ENCODE data around the gene GRIK3.
"Not testable (repeated sequence)": the region's sequence is repeated elsewhere in the genome, so short reads cannot be mapped to it uniquely, and the experiment has no call there.

The GRIK3 gene

DNA sequence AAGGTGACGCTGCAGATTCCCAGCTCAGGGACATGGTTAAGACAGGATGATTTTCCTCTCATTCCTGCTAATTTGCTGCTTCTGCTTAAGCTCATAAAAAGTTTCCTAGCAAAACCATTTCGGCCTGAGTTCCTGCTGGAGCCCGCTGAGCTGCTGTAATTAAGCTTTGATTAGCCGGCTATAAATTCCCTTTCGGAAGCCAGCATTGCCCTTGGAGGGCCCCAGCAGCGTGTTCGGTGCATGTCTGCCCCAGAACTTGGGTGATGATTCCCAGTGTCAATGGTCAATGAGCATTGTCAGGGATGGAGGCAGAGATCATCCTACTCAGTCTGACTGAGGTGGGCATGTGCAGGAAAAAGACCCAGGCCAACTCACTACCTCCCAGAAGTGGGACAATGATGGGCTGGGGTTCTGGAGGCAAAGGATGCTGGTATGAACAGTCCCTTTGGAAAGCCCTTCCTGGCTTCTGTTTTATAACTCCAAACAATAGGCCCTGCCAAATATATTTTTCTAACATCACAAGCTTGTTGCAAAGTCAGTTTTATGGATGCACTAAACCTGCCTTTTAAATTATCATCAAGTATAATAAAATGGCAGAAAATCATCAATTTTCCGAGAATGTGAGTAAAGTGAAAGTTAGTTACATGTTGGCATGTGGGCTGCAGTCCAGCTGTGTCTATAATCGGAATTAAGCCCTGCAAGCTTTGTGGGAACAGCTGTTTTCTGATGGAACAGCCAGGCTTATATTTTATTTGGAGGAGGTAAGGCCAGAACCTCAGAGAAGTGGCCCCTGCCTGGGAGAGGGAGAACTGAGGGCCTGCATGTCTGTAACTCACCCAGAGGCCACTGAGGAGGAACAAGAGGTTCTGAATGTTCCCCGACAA is 257.1 kb downstream of the GRIK3 start:
- no peak for DNase-seq

DNA sequence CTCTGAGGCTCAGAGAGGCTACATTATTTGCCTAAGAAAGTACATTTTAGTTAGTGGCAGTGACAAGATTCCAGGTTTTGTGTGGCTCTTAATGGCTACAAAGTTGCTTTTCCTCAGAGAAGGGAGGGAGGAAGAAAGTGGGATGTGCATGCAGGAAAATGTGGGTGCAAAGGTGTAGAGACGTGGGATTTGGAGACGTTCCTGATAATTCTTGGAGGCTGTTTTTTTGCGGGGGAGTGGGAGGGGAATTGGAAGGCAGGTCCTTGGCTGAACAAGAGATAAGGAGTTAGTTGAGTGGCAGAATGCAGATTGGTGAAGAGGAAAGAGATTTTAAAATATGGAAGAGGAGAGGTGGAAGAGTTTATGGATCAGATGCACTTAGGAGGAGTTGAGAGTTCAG is 258.1 kb downstream of the GRIK3 start:
- no peak for DNase-seq

DNA sequence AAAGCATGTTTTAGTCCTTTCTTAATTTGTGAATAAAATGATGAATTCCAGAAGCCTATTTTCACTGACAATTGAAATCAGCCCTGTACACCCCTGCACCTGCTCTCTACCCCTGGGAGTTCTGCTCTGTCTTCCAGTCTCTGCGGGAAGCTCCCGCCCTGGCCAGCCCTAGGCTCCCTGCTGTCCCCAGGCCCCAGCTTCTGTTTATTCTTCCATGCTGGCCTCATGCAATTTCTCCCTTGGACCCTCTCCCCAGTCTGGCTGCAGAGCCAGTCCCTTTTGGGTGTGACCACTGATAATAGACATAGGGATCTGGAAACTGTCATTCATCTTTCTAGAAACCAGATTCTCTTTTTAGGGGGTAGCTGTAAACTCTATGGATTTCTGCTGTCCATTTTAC is 258.6 kb downstream of the GRIK3 start:
- DNase-seq = no peak

DNA sequence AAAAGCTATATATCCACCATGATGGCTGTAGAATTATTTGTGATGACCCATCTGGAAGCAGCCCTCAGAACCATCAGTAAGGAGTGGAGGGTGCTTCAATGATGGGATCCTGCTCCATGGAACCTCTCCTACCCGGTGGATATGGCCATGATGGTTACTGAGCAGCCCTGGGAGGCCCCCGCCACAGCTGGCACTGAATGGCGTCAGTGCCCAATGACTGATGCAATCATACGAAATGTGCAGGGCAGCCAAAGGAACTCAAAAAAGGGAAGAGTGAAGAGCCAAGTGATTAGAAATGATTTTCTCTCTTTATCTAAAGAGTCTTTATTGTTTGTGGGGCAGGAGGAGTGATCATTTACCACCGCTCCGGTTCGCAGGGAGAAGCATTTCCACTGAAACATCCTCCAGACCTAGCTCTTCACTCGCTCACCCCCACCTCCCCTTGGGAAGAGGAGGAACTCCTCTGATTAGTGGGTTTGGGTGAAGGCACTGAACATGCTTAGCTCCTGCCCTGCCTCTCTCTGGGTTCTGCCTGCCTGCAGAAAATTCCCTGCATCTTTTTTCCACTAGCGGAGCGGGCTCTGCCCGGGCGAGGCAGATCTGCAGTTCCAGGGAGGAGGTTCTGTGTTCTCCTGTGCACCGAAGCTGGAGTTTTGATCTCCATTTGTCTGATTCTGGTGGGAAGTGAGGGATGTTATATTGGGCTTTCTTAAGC is 260.3 kb downstream of the GRIK3 start:
- DNase-seq = no peak

DNA sequence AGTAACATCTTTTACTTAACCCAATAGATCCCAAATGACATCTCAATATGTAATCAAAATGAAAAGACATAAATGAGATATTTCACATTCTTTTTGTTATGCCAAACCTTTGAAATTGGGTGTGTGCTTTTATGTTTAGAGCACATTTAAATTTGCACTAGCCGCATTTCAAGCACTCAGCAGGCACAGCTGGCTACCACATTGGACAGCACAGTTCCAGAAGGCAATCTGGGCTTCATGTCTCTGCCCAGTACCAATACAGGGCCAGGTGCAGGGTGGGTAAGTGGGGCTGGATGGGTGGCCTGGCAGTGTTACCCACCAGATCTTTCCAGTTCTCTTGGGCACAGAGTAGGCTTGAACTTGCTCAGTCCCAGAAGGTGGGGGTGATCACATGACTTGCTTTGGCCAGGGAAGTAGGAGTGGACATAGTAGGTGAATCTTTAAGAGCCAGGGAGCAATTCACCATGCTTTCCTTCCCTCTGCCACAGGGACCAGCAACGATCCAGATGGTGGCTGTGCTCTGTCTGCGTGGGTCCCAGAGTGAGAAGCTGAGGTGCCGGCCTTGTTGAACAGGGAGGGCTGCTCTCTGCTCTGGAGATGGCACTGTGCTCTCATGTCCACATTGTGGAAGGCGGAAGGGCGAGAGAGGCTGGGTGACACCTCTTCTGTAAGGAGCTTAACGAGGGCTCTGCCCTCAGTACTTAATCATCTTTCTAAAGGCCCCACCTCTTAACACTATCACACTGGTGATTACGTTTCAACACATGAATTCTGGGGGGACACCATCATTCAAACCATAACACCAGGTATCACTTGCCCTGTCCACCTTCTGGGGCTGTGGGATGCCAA is 261.4 kb downstream of the GRIK3 start:
- no peak for DNase-seq

DNA sequence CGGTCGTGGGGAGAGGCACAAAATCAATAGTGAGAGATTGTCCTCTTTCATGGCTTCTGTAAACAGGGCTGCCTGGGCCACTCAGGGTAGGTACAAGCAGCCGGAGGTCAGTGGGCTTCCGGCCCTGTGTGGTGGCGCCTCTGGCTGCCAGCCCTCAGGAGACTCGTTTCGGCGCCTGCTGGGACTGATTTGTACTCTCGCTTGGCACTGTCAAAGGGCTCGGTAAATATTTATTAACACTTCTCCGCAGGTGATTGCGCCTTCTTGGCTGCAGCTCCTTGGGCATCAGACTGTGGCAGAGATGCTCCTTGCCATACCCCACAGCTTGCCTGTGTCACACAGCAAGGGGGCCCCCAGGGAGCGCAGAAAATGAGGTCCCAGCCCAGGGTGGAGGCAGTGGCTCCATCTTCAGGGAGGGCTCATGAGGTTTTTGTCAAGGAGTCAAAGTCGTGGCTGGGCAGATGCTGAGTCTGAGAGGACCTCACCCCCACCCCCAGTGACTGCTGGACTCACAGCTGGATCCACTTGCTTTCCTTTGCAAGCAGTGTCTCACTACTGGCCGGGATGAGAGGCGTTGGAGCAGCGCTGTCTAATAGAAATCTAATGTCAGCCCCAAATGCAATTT is 262.5 kb downstream of the GRIK3 start:
- no peak for DNase-seq

DNA sequence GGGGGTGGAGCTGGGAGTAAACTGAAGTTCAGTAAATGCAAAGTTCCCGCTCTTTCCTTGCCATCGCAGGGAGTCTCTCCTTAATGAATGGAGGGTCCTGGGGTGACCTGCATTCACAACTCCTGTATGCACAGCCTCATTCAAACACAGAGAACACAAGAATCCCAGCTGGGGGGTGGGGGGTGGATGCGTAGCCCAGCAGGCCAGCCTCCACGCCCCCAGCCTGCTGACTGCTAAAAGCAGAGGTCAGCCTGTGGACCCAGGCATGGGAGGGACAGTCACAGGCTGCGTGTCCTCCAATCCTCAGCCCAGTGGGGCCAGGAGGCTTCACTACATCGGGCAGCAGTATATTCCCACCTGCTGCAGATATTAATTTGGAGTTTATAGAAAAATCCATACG is 263.1 kb downstream of the GRIK3 start:
- DNase-seq = no peak

DNA sequence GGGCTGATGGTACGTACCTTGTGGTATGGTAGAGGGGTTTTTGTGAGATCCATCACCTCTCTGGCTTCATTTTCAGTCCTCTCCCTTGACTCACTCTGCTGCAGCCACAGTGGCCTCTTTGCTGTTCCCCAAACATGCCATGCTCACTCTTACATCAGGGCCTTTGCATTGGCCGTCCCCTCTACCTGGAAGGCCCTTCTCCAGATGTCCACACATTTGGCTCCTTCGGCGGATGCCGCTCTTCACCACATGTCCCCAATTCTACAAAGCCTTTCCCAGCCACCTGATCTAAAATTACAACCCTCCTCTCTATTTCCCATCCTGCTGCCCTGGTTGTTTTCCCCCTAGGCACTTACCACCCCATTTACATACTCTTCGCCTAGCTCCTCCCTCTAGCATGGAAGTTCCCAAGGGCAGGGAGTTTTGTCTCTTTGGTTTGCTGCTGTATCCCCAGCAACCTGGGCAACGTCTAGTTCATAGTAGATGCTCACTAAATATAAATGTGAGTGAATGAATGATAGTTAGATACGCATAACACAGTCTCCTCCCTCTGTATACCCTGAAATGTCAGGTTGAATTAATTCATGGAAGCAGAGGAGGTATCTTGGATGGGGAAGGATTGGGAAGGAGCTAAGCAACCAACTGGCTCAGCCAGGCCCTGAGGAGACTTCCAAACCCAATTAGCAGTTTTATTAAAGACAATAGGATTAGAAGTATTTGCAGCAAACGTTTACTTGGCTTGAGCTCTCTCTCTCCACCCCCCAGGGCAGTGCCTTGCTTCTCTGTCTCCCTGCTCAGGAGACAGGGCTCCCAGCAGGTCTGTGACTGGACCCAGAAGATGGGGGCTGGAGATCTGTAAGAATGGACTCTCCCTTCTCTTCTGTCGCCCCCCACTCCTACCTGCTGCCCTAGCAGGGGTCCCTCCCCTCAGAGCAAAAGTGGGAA is 264.2 kb downstream of the GRIK3 start:
- DNase-seq = no peak

DNA sequence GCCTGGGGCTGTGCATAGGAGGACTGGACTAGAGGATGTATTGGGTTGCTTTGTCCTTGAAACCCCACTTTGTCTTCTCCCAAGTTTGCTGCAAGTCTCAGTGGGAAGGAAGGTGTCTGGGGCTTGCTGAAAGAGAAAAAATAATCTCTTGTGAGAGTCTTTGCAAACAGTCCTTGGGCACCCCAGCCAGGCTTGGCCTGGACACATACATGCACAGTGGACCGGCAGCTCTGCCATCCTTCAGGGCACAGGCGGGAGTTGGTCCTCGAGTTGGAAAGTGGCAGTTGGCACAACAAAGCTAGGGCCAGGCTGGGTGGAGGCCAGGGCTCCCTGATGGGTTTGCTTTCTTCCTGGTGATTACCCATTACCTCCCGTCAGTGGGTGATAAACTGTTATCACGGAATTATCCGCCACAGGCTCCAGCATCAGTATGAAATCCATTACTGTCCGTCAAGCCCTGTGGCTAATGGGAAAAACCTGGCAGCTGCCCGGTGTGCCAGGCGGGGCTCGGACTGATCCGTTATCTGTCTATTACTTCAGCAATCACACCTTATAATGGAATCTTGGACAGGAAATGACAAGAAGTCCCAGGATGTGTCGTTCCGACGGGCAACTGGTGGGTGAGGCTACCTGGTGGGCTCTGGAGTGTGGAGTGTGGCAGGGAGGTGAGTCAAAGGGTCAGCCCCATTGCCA is 265.7 kb downstream of the GRIK3 start:
- no peak for DNase-seq

DNA sequence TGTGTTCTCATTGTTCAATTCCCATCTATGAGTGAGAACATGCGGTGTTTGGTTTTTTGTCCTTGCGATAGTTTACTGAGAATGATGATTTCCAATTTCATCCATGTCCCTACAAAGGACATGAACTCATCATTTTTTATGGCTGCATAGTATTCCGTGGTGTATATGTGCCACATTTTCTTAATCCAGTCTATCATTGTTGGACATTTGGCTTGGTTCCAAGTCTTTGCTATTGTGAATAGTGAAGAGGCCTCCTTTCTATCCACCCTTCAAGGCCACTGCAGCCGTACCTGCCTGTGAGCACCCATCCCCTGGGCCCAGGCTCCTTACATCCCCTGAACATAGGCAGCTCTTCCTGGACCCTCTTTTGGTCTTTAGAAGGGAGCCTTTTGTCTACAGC is 266.9 kb downstream of the GRIK3 start:
- DNase-seq = not testable (repeated sequence)

DNA sequence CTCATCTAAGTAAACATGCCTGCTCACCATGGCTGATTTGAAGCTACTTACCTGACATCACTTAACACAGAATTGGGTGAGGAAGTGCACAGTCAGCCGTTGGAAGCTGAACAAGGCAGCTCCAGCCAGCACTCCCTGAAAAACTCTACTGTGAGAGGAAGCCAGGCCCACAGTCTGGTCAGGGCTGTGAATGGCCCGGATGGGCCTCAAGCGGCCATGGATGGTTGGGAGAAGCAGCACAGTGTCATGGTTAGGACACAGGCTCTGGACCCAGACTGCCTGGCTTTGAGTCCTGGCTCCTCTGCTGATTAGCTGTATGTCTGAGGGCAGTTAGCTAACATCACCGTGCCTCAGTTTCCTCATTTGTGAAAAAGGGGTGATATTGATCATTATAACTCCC is 267.8 kb downstream of the GRIK3 start:
- DNase-seq = no peak

DNA sequence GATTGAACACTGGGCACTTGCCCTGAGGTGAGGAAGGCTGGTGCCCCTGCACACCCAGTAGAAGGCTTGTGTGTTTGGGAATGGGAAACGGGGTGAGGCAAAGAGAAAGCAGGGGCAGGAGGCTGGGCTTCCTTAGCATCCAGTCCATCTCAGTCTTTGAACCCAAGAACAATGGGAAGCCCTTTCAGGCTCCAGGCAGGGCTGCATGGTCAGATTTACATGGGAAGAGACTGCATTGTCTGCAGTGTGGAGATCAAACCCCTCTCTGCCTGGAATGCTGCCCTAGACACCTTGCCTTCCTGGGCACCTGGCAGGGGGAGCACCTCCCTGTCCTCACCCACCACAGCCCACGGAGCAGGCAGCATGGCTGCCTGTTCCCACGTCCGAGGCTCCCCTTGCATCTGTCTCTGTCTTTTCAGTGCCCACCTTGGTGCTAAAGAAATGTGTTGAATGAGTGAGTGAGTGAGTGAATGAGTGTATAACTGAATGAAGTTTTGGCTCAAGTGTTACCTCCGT is 268.5 kb downstream of the GRIK3 start:
- DNase-seq = no peak

DNA sequence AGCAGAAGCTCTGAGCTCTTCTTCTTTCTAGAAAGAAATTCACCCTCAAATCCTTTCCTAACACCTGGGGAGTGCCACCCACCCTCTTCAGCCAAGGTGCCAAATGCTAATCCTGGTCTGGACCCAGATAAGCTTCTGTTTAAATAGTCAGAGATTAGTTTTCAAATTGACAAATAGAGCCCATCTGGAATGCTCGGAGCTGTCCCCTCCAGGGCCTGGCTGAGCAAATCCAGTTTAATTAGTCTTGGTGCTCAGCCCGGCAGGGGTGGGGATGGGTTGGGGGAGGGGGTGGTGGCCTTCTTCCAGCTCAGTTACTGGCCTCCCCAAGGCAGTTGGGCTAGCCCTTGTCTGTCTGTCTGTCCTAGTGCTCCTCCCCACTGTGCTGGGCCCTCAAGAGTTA is 269.5 kb downstream of the GRIK3 start:
- no peak for DNase-seq

DNA sequence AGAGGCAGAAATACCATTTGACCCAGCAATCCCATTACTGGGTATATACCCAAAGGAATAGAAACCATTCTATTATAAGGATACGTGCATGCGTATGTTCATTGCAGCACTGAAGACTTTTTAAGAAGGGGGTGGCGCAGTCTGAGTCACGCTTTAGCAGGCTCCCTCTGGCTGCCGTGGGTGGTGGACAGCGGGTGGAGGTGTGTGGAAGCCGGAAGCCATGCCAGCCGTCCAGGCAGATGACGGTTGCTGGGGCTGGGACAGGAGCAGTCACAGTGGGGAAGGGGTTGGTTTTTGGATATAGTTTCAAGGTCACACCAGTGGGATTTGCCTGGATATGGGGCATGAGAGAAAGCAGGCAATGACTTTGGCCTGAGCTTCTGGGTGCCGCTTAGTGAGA is 270.5 kb downstream of the GRIK3 start:
- DNase-seq = no peak

DNA sequence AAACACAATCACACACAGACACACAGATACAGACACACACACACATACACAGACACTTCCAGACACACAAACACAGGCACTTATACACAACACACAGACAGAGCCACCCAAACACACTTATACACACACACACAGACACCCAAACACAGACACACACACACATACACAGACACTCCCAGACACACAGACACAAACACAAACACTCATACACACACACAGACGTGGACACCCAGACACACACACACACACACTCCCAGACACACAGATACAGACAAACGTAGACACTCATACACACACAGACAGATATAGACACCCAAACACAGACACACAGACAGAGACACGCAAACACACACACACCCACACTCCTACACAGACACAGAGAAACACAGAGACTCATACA is 272.1 kb downstream of the GRIK3 start:
- DNase-seq = no peak

DNA sequence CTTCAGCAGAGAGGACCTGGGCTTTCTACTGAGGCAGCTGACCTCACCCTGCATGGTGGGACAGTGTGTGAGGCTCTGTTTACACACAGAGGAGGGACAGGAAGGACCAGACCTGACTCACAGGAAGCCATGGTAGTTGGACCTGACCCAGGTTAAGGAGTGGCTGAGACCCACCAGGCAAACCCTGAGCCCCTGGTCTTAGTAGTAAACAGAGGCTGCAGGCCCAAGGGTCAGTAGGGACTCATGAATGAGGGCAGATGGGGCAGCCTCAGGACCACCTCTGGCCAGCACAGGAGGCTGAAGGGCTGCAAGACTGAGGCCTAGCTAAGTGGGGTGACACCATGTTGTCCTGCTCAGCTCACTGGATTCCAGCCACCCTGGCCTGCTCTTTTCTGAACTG is 273.2 kb downstream of the GRIK3 start:
- no peak for DNase-seq

DNA sequence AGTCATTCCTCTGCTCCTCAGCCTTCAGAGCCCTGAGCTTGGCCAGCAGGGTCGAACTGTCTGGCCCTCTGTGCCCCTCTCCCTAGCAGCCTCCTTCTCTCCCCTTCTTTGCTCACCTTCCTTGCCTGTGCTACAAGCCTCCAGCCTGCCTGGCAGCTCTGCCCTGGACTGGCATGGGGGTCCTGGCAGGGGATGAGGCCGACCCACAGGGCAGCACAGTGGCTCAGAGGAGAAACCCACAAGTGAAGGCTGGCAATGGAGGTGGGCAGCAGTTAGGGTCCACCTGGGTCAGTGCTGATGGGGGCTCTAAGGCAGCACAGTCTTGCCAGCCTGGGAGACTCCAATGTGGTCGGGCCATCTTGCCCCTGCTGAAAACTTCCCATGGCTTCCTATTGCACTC is 274.2 kb downstream of the GRIK3 start:
- DNase-seq = no peak

DNA sequence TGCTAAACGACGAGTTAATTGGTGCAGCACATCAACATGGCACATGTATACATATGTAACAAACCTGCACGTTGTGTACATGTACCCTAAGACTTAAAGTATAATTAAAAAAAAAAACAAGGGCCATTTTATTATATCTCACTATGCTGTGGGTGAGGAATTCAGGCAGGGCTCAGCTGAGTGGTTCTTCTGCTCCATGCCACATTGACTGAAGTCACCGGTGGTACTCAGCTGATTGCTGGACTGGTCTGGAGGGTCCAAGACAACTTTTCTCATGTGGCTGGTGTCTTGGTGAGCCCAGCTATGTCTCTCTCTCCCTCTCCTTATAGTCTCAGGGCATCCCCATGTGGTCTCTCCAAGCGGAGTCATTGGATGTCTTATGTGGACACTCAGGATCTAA is 275.0 kb downstream of the GRIK3 start:
- no peak for DNase-seq

DNA sequence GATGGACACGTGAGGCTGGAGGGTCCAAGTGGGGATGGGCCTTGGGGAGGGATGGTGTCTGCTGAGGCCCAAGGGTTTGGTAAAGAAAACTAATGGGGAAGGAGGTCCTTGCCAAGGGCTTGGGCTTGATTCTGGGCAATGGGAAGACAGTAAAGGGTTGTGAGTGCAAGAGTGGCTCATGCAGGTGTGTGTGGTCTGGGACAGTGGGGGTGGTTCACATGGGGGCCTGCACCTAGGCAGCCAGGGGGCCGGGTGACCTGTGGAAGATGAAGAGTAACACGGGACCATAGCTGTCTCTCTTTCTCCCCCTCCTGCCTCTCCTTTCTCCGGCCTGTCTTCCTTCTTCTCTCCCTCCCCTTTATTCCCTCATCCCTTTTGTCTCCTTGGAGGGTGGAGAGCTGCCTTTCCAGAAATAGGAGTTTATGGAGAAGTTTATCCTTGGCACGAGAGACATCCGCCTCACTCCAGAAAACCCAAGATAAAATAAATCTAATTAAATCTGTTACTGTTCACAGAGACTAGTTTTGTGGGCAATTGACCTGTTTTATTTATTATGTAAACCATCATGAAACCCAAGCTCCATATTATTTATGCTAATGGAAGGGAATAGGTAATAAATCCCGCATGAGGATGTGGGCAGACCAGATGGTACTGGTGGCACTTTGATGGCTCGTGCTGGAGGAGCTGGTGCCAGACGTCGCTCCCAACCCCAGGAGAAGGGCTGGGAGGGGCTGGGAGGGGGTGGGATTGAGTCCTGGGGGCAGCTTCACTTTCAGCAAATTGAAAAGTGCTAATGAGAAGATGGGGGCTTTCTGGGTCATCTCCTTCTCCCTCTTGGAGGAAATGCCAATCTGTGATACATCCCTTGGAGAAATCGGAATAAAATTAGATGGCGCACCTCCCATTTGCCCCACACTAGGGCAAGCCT is 278.7 kb downstream of the GRIK3 start:
- DNase-seq = no peak

DNA sequence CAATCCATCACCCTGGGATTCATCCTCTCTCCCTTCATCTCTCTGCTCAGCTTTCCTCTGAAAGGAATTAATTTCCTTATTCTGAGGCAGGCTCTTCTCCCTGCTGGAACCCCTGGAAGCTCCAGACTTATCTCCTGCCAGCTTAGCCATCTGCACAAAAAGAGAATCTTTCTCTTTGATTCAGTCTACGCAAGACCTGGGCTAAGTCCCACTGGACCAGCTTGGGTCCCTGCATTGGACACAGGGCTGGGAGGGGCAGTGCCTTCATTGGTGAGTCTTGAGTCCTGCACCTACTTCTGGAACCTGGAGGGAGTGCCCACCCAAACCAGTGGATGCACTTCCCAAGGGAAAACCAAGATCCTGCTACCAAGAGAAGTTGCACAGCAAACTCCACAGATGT is 279.9 kb downstream of the GRIK3 start:
- DNase-seq = no peak

All from NCI-H187 (cell line).